B cell (primary cell): ENCODE data around the gene HDAC11. TPM values are rescaled to one million over a fixed set of nuclear protein-coding genes. Genes with fewer than 3 reads are reported as not detected.

Experiments used
- ATAC-seq: fragments of 200-7000 bp; cut with Tn5 transposase; one replicate; pipeline ENCODE4 v1.10.0; 2021; ENCODE audit warnings: low read depth, mild to moderate bottlenecking, moderate number of reproducible peaks, moderate library complexity
- CTCF ChIA-PET: fragments of 350-600 bp; sonication (Branson Sonifier 250); formaldehyde crosslinking; loops from one replicate; lab custom pipeline; 2021; ENCODE audit warnings: antibody characterized with exemption, inconsistent platforms; lab: Charles Lee
- POLR2A ChIA-PET: fragments of 350-600 bp; sonication (Branson Sonifier 250); formaldehyde crosslinking; loops from one replicate; lab custom pipeline; 2021; ENCODE audit warnings: antibody characterized with exemption; lab: Charles Lee
- DNase-seq: peaks from one replicate; pipeline ENCODE4 v3.0.0; 2013
- H2AFZ ChIP-seq: 2 replicates; pipeline ENCODE4 v1.6.1; 2012; ENCODE audit warnings: mild to moderate bottlenecking, low read depth, low read length; ENCODE audit not compliant: insufficient read depth, poor library complexity, severe bottlenecking
- H3K27ac ChIP-seq, 2 donors: 1 replicate in 1 of 2; 2 replicates in 1 of 2; pipeline ENCODE4 v1.5.1; 2012 to 2013; ENCODE audit warnings: low read length in 2 of 2, mild to moderate bottlenecking in 2 of 2, moderate library complexity in 1 of 2
- H3K27me3 ChIP-seq, 4 experiments: fragments of 200-600 bp in 1 of 4; sonication (generic) in 1 of 4; replicated peaks in 1 of 4; 1 replicate in 2 of 4; 2 replicates in 2 of 4; pipeline versions ENCODE4 v1.6.1 to v1.7.0; 2013 to 2016; ENCODE audit warnings: low read length in 3 of 4, mild to moderate bottlenecking in 2 of 4, mixed read lengths in 1 of 4, moderate library complexity in 1 of 4; ENCODE audit not compliant: insufficient read depth in 4 of 4, control insufficient read depth in 3 of 4; ENCODE audit errors: control extremely low read depth in 1 of 4
- H3K36me3 ChIP-seq, 2 experiments: replicated peaks in 1 of 2; 1 replicate in 1 of 2; 2 replicates in 1 of 2; pipeline versions ENCODE4 v1.6.1 to v1.7.1; 2013; ENCODE audit warnings: low read length in 1 of 2; ENCODE audit not compliant: insufficient read depth in 2 of 2, control insufficient read depth in 1 of 2; ENCODE audit errors: control extremely low read depth in 1 of 2, extremely low read depth in 1 of 2
- H3K4me1 ChIP-seq, 2 donors: fragments of 200-600 bp in 1 of 2; sonication (generic) in 1 of 2; 1 replicate in 1 of 2; 2 replicates in 1 of 2; pipeline versions ENCODE4 v1.5.1 to v1.6.1; 2013 to 2017; ENCODE audit warnings: low read length in 2 of 2; ENCODE audit not compliant: control insufficient read depth in 2 of 2, insufficient read depth in 2 of 2
- H3K4me2 ChIP-seq: replicated peaks from 2 replicates; pipeline ENCODE3; 2012; ENCODE audit warnings: mild to moderate bottlenecking, low read depth, low read length; ENCODE audit not compliant: poor library complexity, severe bottlenecking
- H3K4me3 ChIP-seq, 5 experiments: fragments of 200-600 bp in 1 of 5; sonication (generic) in 1 of 5; 1 replicate in 3 of 5; 2 replicates in 2 of 5; pipeline versions ENCODE4 v1.5.1 to v1.7.0; 2011 to 2016; ENCODE audit warnings: low read length in 4 of 5, mild to moderate bottlenecking in 4 of 5, low read depth in 2 of 5, control low read depth in 1 of 5, moderate library complexity in 1 of 5; ENCODE audit not compliant: insufficient read depth in 1 of 5; ENCODE audit errors: control extremely low read depth in 1 of 5, extremely low read depth in 1 of 5
- H3K79me2 ChIP-seq: fragments of 200-600 bp; sonication (generic); one replicate; pipeline ENCODE4 v1.6.0; 2016; ENCODE audit warnings: low read length; ENCODE audit not compliant: control insufficient read depth, insufficient read depth
- H3K9ac ChIP-seq: fragments of 200-600 bp; sonication (generic); 2 replicates; pipeline ENCODE4 v1.6.1; 2017; ENCODE audit warnings: mild to moderate bottlenecking, low read length, moderate library complexity
- H3K9me3 ChIP-seq, 3 donors: one replicate each; pipeline versions ENCODE4 v1.6.1 to v1.7.1; 2013; ENCODE audit warnings: low read length in 2 of 3; ENCODE audit not compliant: control insufficient read depth in 2 of 3, insufficient read depth in 1 of 3; ENCODE audit errors: control extremely low read depth in 1 of 3
- H4K20me1 ChIP-seq: 2 replicates; pipeline ENCODE4 v1.6.0; 2012; ENCODE audit warnings: mild to moderate bottlenecking, low read length; ENCODE audit not compliant: insufficient read depth, control insufficient read depth, poor library complexity, severe bottlenecking
- H3K27ac Mint-ChIP-seq: one replicate; pipeline ENCODE4 v1.8.0; 2021; ENCODE audit warnings: mixed read lengths
- H3K27me3 Mint-ChIP-seq: one replicate; pipeline ENCODE4 v1.8.0; 2021; ENCODE audit warnings: mixed read lengths
- H3K4me1 Mint-ChIP-seq: one replicate; pipeline ENCODE4 v1.8.0; 2021; ENCODE audit warnings: mixed read lengths
- H3K4me3 Mint-ChIP-seq: one replicate; pipeline ENCODE4 v1.8.0; 2021; ENCODE audit warnings: mixed read lengths
- H3K9me3 Mint-ChIP-seq: one replicate; pipeline ENCODE4 v1.8.0; 2022; ENCODE audit warnings: mixed read lengths; ENCODE audit not compliant: insufficient read depth
- CTCF ChIP-seq: fragments of 200-600 bp; IDR thresholded peaks from one replicate; pipeline ENCODE4 v1.8.0; 2022; ENCODE audit warnings: antibody characterized with exemption, mild to moderate bottlenecking
- EZH2 ChIP-seq: IDR thresholded peaks from 2 replicates; pipeline ENCODE4 v1.6.1; 2012; ENCODE audit warnings: borderline replicate concordance, low read depth, mild to moderate bottlenecking, moderate library complexity, low read length; ENCODE audit not compliant: insufficient read depth, poor library complexity, severe bottlenecking
- WGBS: methylation state at CpG from one replicate; pipeline ENCODE4 v1.1.5; 2013; ENCODE audit warnings: missing lambda C conversion rate; ENCODE audit not compliant: insufficient coverage; 5-methylcytosine and 5-hydroxymethylcytosine counted together
- intact Hi-C: fragments of 100-400 bp; cut with micrococcal nuclease; formaldehyde crosslinking; loops from one replicate; pipeline ENCODE4 v1.10.0; 2022
- polyA plus RNA-seq: library from polyadenylated mRNA; depleted of rRNA; stranded (reverse); fragments of >200 nt; gene quantifications from 2 replicates; pipeline ENCODE4 v1.2.3, GENCODE V29; 2012
- total RNA-seq, 2 donors: library from RNA; stranded (reverse); fragments of 120-200 nt in 1 of 2; gene quantifications; 1 replicate in 1 of 2; 2 replicates in 1 of 2; pipeline versions ENCODE4 v1.2.3 to v1.2.4, GENCODE V29; 2013 to 2022

HDAC11 gene
- total and polyA plus RNA-seq, 2 donors (not counting 1 experiment from before 2014, with no cell fraction given), result 0.76 to 5.5 TPM

- no peak overlapping the region for H3K27ac Mint-ChIP-seq
- Histone ChIP-seq H3K4me2 (no peak overlapping the region), H3K36me3 (no peaks in the 10 kb centered on the region), H3K9ac (no peak overlapping the region), H4K20me1 (no peaks in the 10 kb centered on the region), H3K27ac (no peak overlapping the region), H3K9me3 (peaks cover 0 to 11% (median 0%) of the 10 kb centered on the region in 3 donors), H2AFZ (no peak overlapping the region), H3K79me2 (no peaks in the 10 kb centered on the region), H3K4me1 (no peaks in the 10 kb centered on the region), H3K27me3 (no peaks in the 10 kb centered on the region), H3K4me3 (no peak overlapping the region)
- H3K4me1 Mint-ChIP-seq, result no peaks in the 10 kb centered on the region
- intact Hi-C loops, result no loop called here
- H3K9me3 Mint-ChIP-seq, result peaks cover 2% of the 10 kb centered on the region
- DNase-seq, result no peak
- H3K4me3 Mint-ChIP-seq, result no peak overlapping the region
- no peak for TF ChIP-seq EZH2
- TF ChIP-seq CTCF, result no peak
- 83% methylated on average over 18 of the region's 20 CpGs for WGBS
- H3K27me3 Mint-ChIP-seq, result peaks cover 22% of the 10 kb centered on the region
- ATAC-seq, result no peak
- CTCF ChIA-PET, result interaction anchor here (1.1 kb wide), 1 partner anchor 29 kb away, joined by 3 read pairs; no protein-coding TSS in a partner anchor
- POLR2A ChIA-PET, result no interaction called here
Observed at GRCh38 chr3:13525827-13526625, 45.9 kb downstream of the HDAC11 start.

DNA sequence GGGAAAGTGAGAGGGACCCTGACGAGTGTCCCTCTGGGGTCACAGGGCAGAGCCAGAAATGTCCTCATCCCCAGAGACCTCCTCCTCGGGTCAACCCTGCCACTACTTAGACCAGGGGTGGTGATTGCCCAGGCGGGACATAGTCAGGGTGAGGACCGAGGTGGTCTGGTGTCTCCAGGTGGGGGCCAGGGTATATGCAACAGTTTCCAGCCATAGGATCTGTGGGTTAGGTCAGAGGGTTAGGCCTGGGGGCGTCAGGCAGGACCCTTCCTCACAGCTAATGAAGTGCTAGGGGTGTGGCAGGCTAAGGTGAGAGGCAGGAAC is 46.5 kb downstream of the HDAC11 start:
- Histone ChIP-seq H3K36me3 (no peaks in the 10 kb centered on the region), H3K4me3 (no peak overlapping the region), H4K20me1 (no peaks in the 10 kb centered on the region), H3K9ac (no peak overlapping the region), H2AFZ (no peak overlapping the region), H3K4me1 (no peaks in the 10 kb centered on the region), H3K27ac (no peak overlapping the region), H3K9me3 (peaks cover 0 to 11% (median 0%) of the 10 kb centered on the region in 3 donors), H3K27me3 (no peaks in the 10 kb centered on the region), H3K79me2 (no peaks in the 10 kb centered on the region), H3K4me2 (no peak overlapping the region)
- Mint-ChIP-seq H3K27me3 (peaks cover 22% of the 10 kb centered on the region), H3K27ac (no peak overlapping the region), H3K4me1 (no peaks in the 10 kb centered on the region), H3K9me3 (peaks cover 2% of the 10 kb centered on the region), H3K4me3 (no peak overlapping the region)
- no peak for TF ChIP-seq CTCF
- TF ChIP-seq EZH2, result no peak
- WGBS, result 85% methylated on average over 4 of the region's 5 CpGs
- ATAC-seq (no peak), DNase-seq (no peak)
- intact Hi-C loops, result no loop called here
- ChIA-PET CTCF (no interaction called here), POLR2A (no interaction called here)
